CD4-positive, alpha-beta T cell (primary cell): ENCODE data around the gene TMC4. TPM values are rescaled to one million over a fixed set of nuclear protein-coding genes. Genes with fewer than 3 reads are reported as not detected.
"Not testable (repeated sequence)": the region's sequence is repeated elsewhere in the genome, so short reads cannot be mapped to it uniquely, and the experiment has no call there.

Experiments used
- ATAC-seq: fragments of 200-7000 bp; cut with Tn5 transposase; one replicate; pipeline ENCODE4 v1.10.0; 2022; ENCODE audit warnings: mild to moderate bottlenecking; ENCODE audit not compliant: poor library complexity
- CTCF ChIA-PET: fragments of 350-600 bp; sonication (Branson Sonifier 250); formaldehyde crosslinking; loops from one replicate; lab custom pipeline; 2021; ENCODE audit warnings: antibody characterized with exemption, inconsistent platforms; lab: Charles Lee
- POLR2A ChIA-PET: fragments of 350-600 bp; sonication (Branson Sonifier 250); formaldehyde crosslinking; loops from one replicate; lab custom pipeline; 2021; ENCODE audit warnings: antibody characterized with exemption, inconsistent platforms; lab: Charles Lee
- DNase-seq, 14 experiments: peaks; one replicate each; pipeline ENCODE4 v3.0.0-alpha.2; 2013 to 2020; ENCODE audit warnings: mixed read lengths in 2 of 14
- H3K27ac ChIP-seq, 2 donors: one replicate each; pipeline versions ENCODE4 v1.5.1 to v1.7.0; 2013; ENCODE audit warnings: low read length in 2 of 2, low read depth in 1 of 2, mild to moderate bottlenecking in 1 of 2
- H3K27me3 ChIP-seq, 2 experiments: 1 replicate in 1 of 2; 2 replicates in 1 of 2; pipeline versions ENCODE4 v1.6.1 to v1.7.0; 2013; ENCODE audit warnings: low read length in 2 of 2, control low read depth in 1 of 2, mild to moderate bottlenecking in 1 of 2, moderate library complexity in 1 of 2; ENCODE audit not compliant: insufficient read depth in 2 of 2, control insufficient read depth in 1 of 2
- H3K36me3 ChIP-seq: one replicate; pipeline ENCODE4 v1.6.1; 2013; ENCODE audit warnings: low read length, control low read depth; ENCODE audit not compliant: insufficient read depth
- H3K4me1 ChIP-seq: one replicate; pipeline ENCODE4 v1.6.1; 2013; ENCODE audit warnings: low read length, control low read depth; ENCODE audit not compliant: insufficient read depth
- H3K4me3 ChIP-seq: one replicate; pipeline ENCODE4 v1.5.1; 2013; ENCODE audit warnings: mild to moderate bottlenecking, low read length, moderate library complexity
- H3K9me3 ChIP-seq, 2 experiments: 1 replicate in 1 of 2; 2 replicates in 1 of 2; pipeline versions ENCODE4 v1.6.1 to v1.7.0; 2013; ENCODE audit warnings: low read length in 2 of 2, mild to moderate bottlenecking in 2 of 2, control low read depth in 1 of 2, moderate library complexity in 1 of 2; ENCODE audit not compliant: control insufficient read depth in 1 of 2, insufficient read depth in 1 of 2
- H3K27ac Mint-ChIP-seq: one replicate; pipeline ENCODE4 v1.8.0; 2020; ENCODE audit warnings: mixed read lengths
- H3K27me3 Mint-ChIP-seq: one replicate; pipeline ENCODE4 v1.8.0; 2021; ENCODE audit warnings: mixed read lengths
- H3K36me3 Mint-ChIP-seq: one replicate; pipeline ENCODE4 v1.8.0; 2021; ENCODE audit warnings: low read depth, mixed read lengths
- H3K4me1 Mint-ChIP-seq: one replicate; pipeline ENCODE4 v1.8.0; 2021; ENCODE audit warnings: low read depth, mixed read lengths
- H3K4me3 Mint-ChIP-seq: one replicate; pipeline ENCODE4 v1.8.0; 2020; ENCODE audit warnings: mild to moderate bottlenecking, mixed read lengths
- H3K9me3 Mint-ChIP-seq: one replicate; pipeline ENCODE4 v1.8.0; 2020; ENCODE audit warnings: mixed read lengths
- CTCF ChIP-seq: fragments of 200-600 bp; IDR thresholded peaks from one replicate; pipeline ENCODE4 v1.8.0; 2022; ENCODE audit warnings: antibody characterized with exemption, mild to moderate bottlenecking
- intact Hi-C, 2 experiments: fragments of 100-400 bp; cut with DNase I in 1 of 2; cut with micrococcal nuclease in 1 of 2; formaldehyde crosslinking; loops; one replicate each; pipeline versions ENCODE4 v1.15.1 to v1.9.0; 2023 to 2025; cut with DNase I, micrococcal nuclease
- total RNA-seq, 174 experiments: library from RNA in 2 of 174; stranded (reverse) in 2 of 174; gene quantifications; one replicate each; pipeline ENCODE4 v1.2.3 and lab custom pipeline; 2021 to 2026

TMC4 gene
- total RNA-seq, 2 experiments from 2014 or later = 0.84 to 1.5 TPM

- no peak for TF ChIP-seq CTCF
- no peaks in the 10 kb centered on the region for H3K36me3 ChIP-seq
- ATAC-seq = no peak
- no peak overlapping the region for H3K27ac ChIP-seq
- Mint-ChIP-seq H3K9me3 (no peaks in the 10 kb centered on the region), H3K36me3 (no peaks in the 10 kb centered on the region), H3K4me1 (no peaks in the 10 kb centered on the region), H3K4me3 (no peak overlapping the region), H3K27me3 (peaks cover 3% of the 10 kb centered on the region), H3K27ac (no peak overlapping the region)
- POLR2A ChIA-PET = no interaction called here
- peaks cover 8% of the 10 kb centered on the region for H3K4me1 ChIP-seq
- intact Hi-C loops = no loop called here
- peaks cover 0 to 2% of the 10 kb centered on the region in 2 experiments for H3K27me3 ChIP-seq
- no peak overlapping the region for H3K4me3 ChIP-seq
- no peak for DNase-seq
- CTCF ChIA-PET = no interaction called here
- no peaks in the 10 kb centered on the region for H3K9me3 ChIP-seq
Observed at GRCh38 chr19:54218960-54219661, 46.2 kb upstream of the TMC4 start.

DNA sequence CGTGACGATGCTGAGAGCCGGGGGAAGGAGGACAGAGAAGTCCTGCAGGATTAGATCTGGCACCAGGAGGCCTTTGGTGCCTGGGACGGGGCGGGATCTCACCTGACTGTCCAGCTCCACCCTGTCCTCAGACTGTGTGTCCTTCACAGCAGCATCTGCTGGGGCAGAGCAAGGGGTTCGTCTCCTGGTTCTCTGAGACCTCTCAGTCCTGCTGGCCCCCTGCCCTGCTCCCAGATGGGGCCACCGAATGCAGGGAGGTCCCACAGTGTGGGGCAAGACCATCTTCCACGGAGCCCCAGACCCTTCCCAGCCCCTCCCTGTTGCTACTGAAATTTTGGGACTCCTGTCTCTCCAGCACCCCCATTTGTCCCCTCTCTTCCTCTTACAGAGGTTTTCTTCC is 45.3 kb upstream of the TMC4 start:
- TF ChIP-seq CTCF = no peak
- ATAC-seq = no peak
- no peak overlapping the region for H3K4me3 ChIP-seq
- Mint-ChIP-seq H3K4me1 (no peaks in the 10 kb centered on the region), H3K36me3 (no peaks in the 10 kb centered on the region), H3K27me3 (no peaks in the 10 kb centered on the region), H3K27ac (no peak overlapping the region), H3K4me3 (no peak overlapping the region), H3K9me3 (no peaks in the 10 kb centered on the region)
- POLR2A ChIA-PET = no interaction called here
- no peaks in the 10 kb centered on the region for H3K36me3 ChIP-seq
- intact Hi-C loops = no loop called here
- DNase-seq = no peak
- H3K4me1 ChIP-seq = peaks cover 7% of the 10 kb centered on the region
- CTCF ChIA-PET = no interaction called here
- no peak overlapping the region for H3K27ac ChIP-seq
- peaks cover 0 to 2% of the 10 kb centered on the region in 2 experiments for H3K27me3 ChIP-seq
- H3K9me3 ChIP-seq = no peaks in the 10 kb centered on the region

DNA sequence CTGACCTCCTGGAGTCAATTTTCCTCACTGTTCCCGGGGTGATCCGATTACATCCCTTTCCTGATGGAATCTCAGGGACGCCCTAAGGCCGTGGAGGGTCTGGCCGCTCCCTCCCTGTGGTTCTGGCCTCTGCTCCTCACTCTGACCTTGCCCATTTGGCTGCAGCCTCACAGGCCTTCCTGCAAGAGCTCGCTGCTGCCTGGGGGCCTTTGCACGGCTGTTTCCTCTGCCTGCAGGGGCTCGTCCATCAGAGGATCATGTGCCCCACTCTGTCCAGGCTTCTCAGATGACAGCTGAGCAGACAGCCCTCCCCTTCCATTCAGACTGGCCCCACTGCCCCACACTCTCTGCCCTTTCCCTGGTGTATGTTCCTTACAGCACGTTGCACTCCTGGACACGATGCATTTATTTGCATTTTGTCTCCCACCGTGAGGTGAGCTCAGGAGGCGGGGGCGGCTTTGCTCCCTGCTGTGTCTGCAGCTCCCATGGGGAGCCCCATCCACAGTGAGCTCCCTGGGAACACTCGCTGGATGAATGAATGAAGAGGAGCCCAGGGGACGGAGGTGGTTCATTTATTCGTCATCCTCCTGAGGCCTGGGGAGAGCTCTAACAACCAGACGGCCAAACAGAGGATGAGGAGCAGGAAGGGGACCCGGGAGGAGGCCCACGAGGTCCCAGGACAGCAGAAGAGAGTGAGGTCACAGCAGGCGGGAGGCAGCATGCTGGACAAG is 44.7 kb upstream of the TMC4 start:
- H3K27ac Mint-ChIP-seq, H3K36me3 Mint-ChIP-seq, H3K4me1 Mint-ChIP-seq, ATAC-seq, CTCF ChIA-PET, H3K4me3 Mint-ChIP-seq, POLR2A ChIA-PET, H3K9me3 ChIP-seq, H3K9me3 Mint-ChIP-seq, H3K36me3 ChIP-seq, H3K4me3 ChIP-seq, DNase-seq, H3K27ac ChIP-seq, H3K4me1 ChIP-seq, intact Hi-C loops, H3K27me3 Mint-ChIP-seq, H3K27me3 ChIP-seq: not testable (repeated sequence)
